Upper lobe of left lung (tissue), 4 donors: Measurements from ENCODE around the gene FLYWCH1.

Source experiments
- CTCF ChIP-seq, 6 experiments: fragments of 450-650 bp in 4 of 6; fragments of 200-600 bp in 2 of 6; sonication (generic) in 2 of 6; IDR thresholded peaks; one replicate each; pipeline ENCODE4 v1.5.1; 2016 to 2019; ENCODE audit warnings: antibody characterized with exemption in 6 of 6
- EP300 ChIP-seq, 4 donors: sonication (generic); formaldehyde crosslinking; IDR thresholded peaks; one replicate each; pipeline ENCODE4 v1.5.1; 2017; ENCODE audit warnings: antibody characterized with exemption in 4 of 4, control low read depth in 2 of 4
- POLR2A ChIP-seq, 4 donors: fragments of 450-650 bp; IDR thresholded peaks; one replicate each; pipeline ENCODE4 v1.5.1; 2016 to 2017; ENCODE audit warnings: antibody characterized with exemption in 4 of 4, mild to moderate bottlenecking in 2 of 4
- POLR2AphosphoS5 ChIP-seq, 2 donors: sonication (generic); formaldehyde crosslinking; IDR thresholded peaks; one replicate each; pipeline ENCODE4 v1.5.1; 2017; ENCODE audit warnings: antibody characterized with exemption in 2 of 2

GRCh38 chr16:2942045-2942444 is 30.3 kb downstream of the FLYWCH1 start:
- TF ChIP-seq POLR2A (IDR thresholded peaks at IDR 0.05) = no peak
- TF ChIP-seq CTCF (IDR thresholded peaks at IDR 0.05) = no peak
- TF ChIP-seq EP300 (IDR thresholded peaks at IDR 0.05) = no peak
- TF ChIP-seq POLR2AphosphoS5 (IDR thresholded peaks at IDR 0.05) = no peak
